Thyroid gland (tissue), 4 donors: Measurements from ENCODE around the gene GCNT4. TPM values are rescaled to one million over a fixed set of nuclear protein-coding genes. Genes with fewer than 3 reads are reported as not detected.

Source experiments
- DNase-seq, 2 donors: peaks; one replicate each; pipeline ENCODE4 v3.0.0-alpha.2; 2019
- H3K27ac ChIP-seq, 3 donors: fragments of 200-600 bp; sonication (generic); 1 replicate in 2 of 3; 2 replicates in 1 of 3; pipeline ENCODE4 v1.5.1; 2016 to 2019; ENCODE audit warnings: mild to moderate bottlenecking in 1 of 3, moderate library complexity in 1 of 3
- H3K27me3 ChIP-seq: fragments of 200-600 bp; sonication (generic); one replicate; pipeline ENCODE4 v1.5.1; 2019
- H3K36me3 ChIP-seq, 2 donors: fragments of 200-600 bp; sonication (generic); one replicate each; pipeline ENCODE4 v1.5.1; 2016 to 2019
- H3K4me1 ChIP-seq, 2 donors: fragments of 200-600 bp; sonication (generic); one replicate each; pipeline ENCODE4 v1.5.1; 2017 to 2019
- H3K4me3 ChIP-seq, 3 donors: fragments of 200-600 bp; sonication (generic); replicated peaks in 1 of 3; 1 replicate in 2 of 3; 2 replicates in 1 of 3; pipeline ENCODE4 v1.5.1; 2016; ENCODE audit warnings: mild to moderate bottlenecking in 1 of 3
- H3K9me3 ChIP-seq: fragments of 200-600 bp; sonication (generic); one replicate; pipeline ENCODE4 v1.5.1; 2017
- CTCF ChIP-seq, 6 experiments: fragments of 200-600 bp in 3 of 6; fragments of 450-650 bp in 3 of 6; sonication (generic) in 3 of 6; IDR thresholded peaks; one replicate each; pipeline ENCODE4 v1.5.1; 2016 to 2019; ENCODE audit warnings: antibody characterized with exemption in 6 of 6, mild to moderate bottlenecking in 2 of 6, inconsistent platforms in 1 of 6, moderate library complexity in 1 of 6
- POLR2A ChIP-seq, 2 donors: fragments of 450-650 bp; IDR thresholded peaks; one replicate each; pipeline ENCODE4 v1.6.1; 2017; ENCODE audit warnings: antibody characterized with exemption in 2 of 2, mild to moderate bottlenecking in 2 of 2, moderate library complexity in 1 of 2
- WGBS, 2 donors: methylation state at CpG; one replicate each; pipeline ENCODE4 v1.1.5; 2017; 5-methylcytosine and 5-hydroxymethylcytosine counted together
- intact Hi-C: fragments of 100-400 bp; cut with DNase I; formaldehyde crosslinking; loops from one replicate; pipeline ENCODE4 v1.15.1; 2023
- total RNA-seq, 4 donors: library from RNA; depleted of rRNA; stranded (reverse); fragments of >200 nt; gene quantifications; one replicate each; pipeline ENCODE4 v1.2.3, GENCODE V29; 2016

GCNT4 gene
- total RNA-seq, 4 donors from 2014 or later: 0.94 to 3.1 (median 1.5) TPM

- H3K4me3 ChIP-seq: no peak overlapping the region
- H3K9me3 ChIP-seq: no peaks in the 10 kb centered on the region
- no peaks in the 10 kb centered on the region for H3K27me3 ChIP-seq
- intact Hi-C loops: no loop called here
- H3K4me1 ChIP-seq: no peaks in the 10 kb centered on the region
- 84 to 88% methylated on average over 7 of the region's 7 CpGs for WGBS, 2 donors
- H3K36me3 ChIP-seq: no peaks in the 10 kb centered on the region
- no peak for DNase-seq
- H3K27ac ChIP-seq: no peak overlapping the region
- TF ChIP-seq CTCF (IDR thresholded peaks at IDR 0.05) (no peak), POLR2A (IDR thresholded peaks at IDR 0.05) (no peak)
Measured at GRCh38 chr5:75018805-75019587, 33.4 kb downstream of the GCNT4 start.

- no peaks in the 10 kb centered on the region for H3K27me3 ChIP-seq
- DNase-seq: no peak
- H3K4me1 ChIP-seq: no peaks in the 10 kb centered on the region
- no peaks in the 10 kb centered on the region for H3K9me3 ChIP-seq
- TF ChIP-seq CTCF (IDR thresholded peaks at IDR 0.05): no peak
- TF ChIP-seq POLR2A (IDR thresholded peaks at IDR 0.05): no peak
- no peak overlapping the region for H3K27ac ChIP-seq
- no peak overlapping the region for H3K4me3 ChIP-seq
- no peaks in the 10 kb centered on the region for H3K36me3 ChIP-seq
- 92 to 93% methylated on average over 5 of the region's 5 CpGs for WGBS, 2 donors
- intact Hi-C loops: no loop called here
Measured at GRCh38 chr5:75017971-75018370, 34.4 kb downstream of the GCNT4 start.

- WGBS, 2 donors: 85 to 90% methylated on average over 3 of the region's 3 CpGs
- DNase-seq: no peak
- intact Hi-C loops: no loop called here
Measured at GRCh38 chr5:75016896-75017295, 35.5 kb downstream of the GCNT4 start.

GRCh38 chr5:75012748-75013147 is 39.6 kb downstream of the GCNT4 start:
- no peaks in the 10 kb centered on the region for H3K27me3 ChIP-seq
- H3K36me3 ChIP-seq: no peaks in the 10 kb centered on the region
- TF ChIP-seq CTCF (IDR thresholded peaks at IDR 0.05): no peak
- TF ChIP-seq POLR2A (IDR thresholded peaks at IDR 0.05): no peak
- H3K9me3 ChIP-seq: no peaks in the 10 kb centered on the region
- H3K27ac ChIP-seq: no peak overlapping the region
- no peak for DNase-seq
- no peaks in the 10 kb centered on the region for H3K4me1 ChIP-seq
- intact Hi-C loops: no loop called here
- H3K4me3 ChIP-seq: no peak overlapping the region
- 83 to 92% methylated on average over 1 of the region's 1 CpG for WGBS, 2 donors

More at GRCh38 chr5:75016896-75017295, 35.5 kb downstream of the GCNT4 start:
- no peaks in the 10 kb centered on the region for H3K36me3 ChIP-seq
- H3K9me3 ChIP-seq: no peaks in the 10 kb centered on the region
- no peak overlapping the region for H3K4me3 ChIP-seq
- no peaks in the 10 kb centered on the region for H3K4me1 ChIP-seq
- no peak for TF ChIP-seq CTCF (IDR thresholded peaks at IDR 0.05)
- no peak for TF ChIP-seq POLR2A (IDR thresholded peaks at IDR 0.05)
- H3K27ac ChIP-seq: no peak overlapping the region
- no peaks in the 10 kb centered on the region for H3K27me3 ChIP-seq

GRCh38 chr5:75010838-75011237 is 41.5 kb downstream of the GCNT4 start:
- no peaks in the 10 kb centered on the region for H3K4me1 ChIP-seq
- H3K27me3 ChIP-seq: no peaks in the 10 kb centered on the region
- TF ChIP-seq POLR2A (IDR thresholded peaks at IDR 0.05) (no peak), CTCF (IDR thresholded peaks at IDR 0.05) (no peak)
- H3K9me3 ChIP-seq: no peaks in the 10 kb centered on the region
- H3K4me3 ChIP-seq: no peak overlapping the region
- H3K27ac ChIP-seq: no peak overlapping the region
- no peaks in the 10 kb centered on the region for H3K36me3 ChIP-seq
- no peak for DNase-seq
- intact Hi-C loops: no loop called here
